GM12891 (cell line): Measurements from ENCODE around the gene CRIP1.

Experiments
- DNase-seq: peaks from one replicate; pipeline ENCODE4 v3.0.0; 2011; ENCODE audit warnings: low spot score; ENCODE audit not compliant: insufficient read length
- FAIRE-seq: peaks from 2 replicates; lab custom pipeline; 2011; peaks lifted over from hg19 to GRCh38; lab: Jason Lieb, UNC
- PAX5 ChIP-seq: IDR thresholded peaks from 2 replicates; pipeline ENCODE4 v1.6.1; 2011; ENCODE audit warnings: low read length, moderate library complexity, mild to moderate bottlenecking; ENCODE audit not compliant: insufficient read depth, severe bottlenecking
- POLR2A ChIP-seq: IDR thresholded peaks from 2 replicates; pipeline ENCODE4 v1.6.1; 2011; ENCODE audit warnings: low read depth, low read length, control low read depth
- POLR2AphosphoS5 ChIP-seq: IDR thresholded peaks from 2 replicates; pipeline ENCODE4 v1.6.1; 2011; ENCODE audit warnings: low read depth, low read length, control low read depth
- POU2F2 ChIP-seq: IDR thresholded peaks from 2 replicates; pipeline ENCODE4 v1.6.1; 2011; ENCODE audit warnings: low read depth, mild to moderate bottlenecking, control low read depth, low read length, moderate library complexity
- SPI1 ChIP-seq: IDR thresholded peaks from 2 replicates; pipeline ENCODE4 v1.6.1; 2011; ENCODE audit warnings: low read depth, low read length, control low read depth
- TAF1 ChIP-seq: IDR thresholded peaks from 2 replicates; pipeline ENCODE4 v1.6.1; 2011; ENCODE audit warnings: low read depth, low read length, control low read depth

CRIP1 gene

GRCh38 chr14:105469456-105470349 lies 17.0 kb upstream of the CRIP1 start:
- DNase-seq (no peak), FAIRE-seq (no peak)
- TF ChIP-seq SPI1 (no peak), TAF1 (no peak), POLR2A (no peak), POU2F2 (no peak), PAX5 (no peak), POLR2AphosphoS5 (no peak)

- DNase-seq, result no peak
- FAIRE-seq, result no peak
- TF ChIP-seq SPI1 (no peak), PAX5 (no peak), TAF1 (no peak), POLR2AphosphoS5 (no peak), POU2F2 (no peak), POLR2A (no peak)
Measured at GRCh38 chr14:105470350-105471296, 16.1 kb upstream of the CRIP1 start.

GRCh38 chr14:105471297-105471821 lies 15.3 kb upstream of the CRIP1 start:
- no peak for FAIRE-seq
- DNase-seq, result no peak
- no peak for TF ChIP-seq PAX5
- no peak for TF ChIP-seq POLR2A
- no peak for TF ChIP-seq POU2F2
- TF ChIP-seq TAF1, result no peak
- no peak for TF ChIP-seq POLR2AphosphoS5
- no peak for TF ChIP-seq SPI1

- no peak for DNase-seq
- TF ChIP-seq POLR2A (no peak), SPI1 (no peak), POU2F2 (no peak), TAF1 (no peak), PAX5 (no peak), POLR2AphosphoS5 (no peak)
- FAIRE-seq, result no peak
Measured at GRCh38 chr14:105471823-105472485, 14.7 kb upstream of the CRIP1 start.

- DNase-seq (no peak), FAIRE-seq (no peak)
- TF ChIP-seq SPI1 (no peak), POLR2A (no peak), POLR2AphosphoS5 (no peak), POU2F2 (no peak), TAF1 (no peak), PAX5 (no peak)
Measured at GRCh38 chr14:105472486-105472991, 14.1 kb upstream of the CRIP1 start.

- FAIRE-seq (no peak), DNase-seq (no peak)
- no peak for TF ChIP-seq POU2F2
- TF ChIP-seq PAX5, result no peak
- no peak for TF ChIP-seq TAF1
- no peak for TF ChIP-seq SPI1
- no peak for TF ChIP-seq POLR2A
- no peak for TF ChIP-seq POLR2AphosphoS5
Measured at GRCh38 chr14:105473033-105473676, 13.5 kb upstream of the CRIP1 start.

- DNase-seq (peak; percentile 79), FAIRE-seq (peak; percentile 69)
- TF ChIP-seq TAF1 (no peak), SPI1 (no peak), POU2F2 (no peak), POLR2AphosphoS5 (no peak)
Measured at GRCh38 chr14:105473677-105474482, 12.8 kb upstream of the CRIP1 start.

GRCh38 chr14:105474483-105475268 lies 12.0 kb upstream of the CRIP1 start, which contains the start of gene CRIP2:
Gene CRIP2 (plus strand): TSS chr14:105474821. CDS start chr14:105474863, 42 bp downstream.
- peak; percentile 48 for FAIRE-seq
- TF ChIP-seq POLR2A, result no peak
- no peak for TF ChIP-seq TAF1
- TF ChIP-seq SPI1, result no peak
- TF ChIP-seq POLR2AphosphoS5, result no peak
- TF ChIP-seq PAX5, result no peak
- TF ChIP-seq POU2F2, result no peak
- peak; percentile 81 for DNase-seq
